Astrocyte of the spinal cord (primary cell): ENCODE results near the gene PER1.

Experiments
- DNase-seq: peaks from one replicate; pipeline ENCODE4 v3.0.0; 2011; ENCODE audit warnings: low read depth, low spot score
- H3K4me3 ChIP-seq: 2 replicates; pipeline ENCODE4 v1.5.1; 2011; ENCODE audit warnings: low read depth, mild to moderate bottlenecking, low read length, moderate library complexity
- in situ Hi-C: cut with HindIII; loops from 2 replicates; pipeline ENCODE4 v1.10.0; 2017; ENCODE audit warnings: low sequenced_read_pairs
- TF ChIP-seq, protein P1 (sequence below): IDR thresholded peaks from 2 replicates; pipeline ENCODE4 v1.5.1; 2012; ENCODE audit warnings: low read depth, mild to moderate bottlenecking, low read length, inconsistent platforms

PER1 gene

DNA sequence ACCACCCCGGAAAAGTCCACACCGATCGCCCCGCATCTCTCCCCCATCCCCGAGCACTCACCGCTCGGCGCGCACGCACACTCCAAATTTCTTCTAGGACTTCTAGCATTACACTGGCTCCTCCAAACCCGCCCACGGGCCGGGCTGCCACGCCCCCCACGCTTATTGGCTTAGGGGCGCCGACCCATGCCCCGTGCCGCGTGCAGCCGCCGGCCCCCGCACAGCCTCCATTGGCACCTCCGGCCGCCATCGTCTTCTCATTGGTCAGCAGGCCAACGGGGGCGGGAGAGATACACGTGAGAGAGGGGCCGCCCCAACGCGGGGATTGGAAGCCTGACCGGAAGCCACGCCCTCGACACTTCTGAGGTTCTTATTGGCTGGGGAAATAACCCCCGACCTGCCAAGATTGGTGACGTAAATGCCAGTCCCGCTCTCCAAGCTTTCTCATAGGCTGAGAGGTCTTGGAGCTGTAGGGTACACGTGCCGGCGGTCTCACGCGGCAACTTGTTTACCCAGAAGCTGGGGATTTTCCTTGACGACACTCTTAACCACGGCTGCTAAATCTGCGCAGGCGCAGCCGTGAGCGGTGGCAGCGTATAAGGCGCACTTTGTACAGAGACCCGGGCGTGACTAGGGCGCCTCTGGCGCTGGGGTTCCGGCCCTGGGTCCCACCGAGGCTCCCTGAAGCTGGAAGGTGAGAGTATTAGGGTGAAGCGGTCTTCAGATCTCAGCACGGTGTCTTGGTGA is 4.2 kb upstream of the PER1 start:
- peak overlapping the region; percentile 73 for H3K4me3 ChIP-seq
- DNase-seq: peak; percentile 100
- in situ Hi-C loops: no loop called here
- TF ChIP-seq, protein P1, sequence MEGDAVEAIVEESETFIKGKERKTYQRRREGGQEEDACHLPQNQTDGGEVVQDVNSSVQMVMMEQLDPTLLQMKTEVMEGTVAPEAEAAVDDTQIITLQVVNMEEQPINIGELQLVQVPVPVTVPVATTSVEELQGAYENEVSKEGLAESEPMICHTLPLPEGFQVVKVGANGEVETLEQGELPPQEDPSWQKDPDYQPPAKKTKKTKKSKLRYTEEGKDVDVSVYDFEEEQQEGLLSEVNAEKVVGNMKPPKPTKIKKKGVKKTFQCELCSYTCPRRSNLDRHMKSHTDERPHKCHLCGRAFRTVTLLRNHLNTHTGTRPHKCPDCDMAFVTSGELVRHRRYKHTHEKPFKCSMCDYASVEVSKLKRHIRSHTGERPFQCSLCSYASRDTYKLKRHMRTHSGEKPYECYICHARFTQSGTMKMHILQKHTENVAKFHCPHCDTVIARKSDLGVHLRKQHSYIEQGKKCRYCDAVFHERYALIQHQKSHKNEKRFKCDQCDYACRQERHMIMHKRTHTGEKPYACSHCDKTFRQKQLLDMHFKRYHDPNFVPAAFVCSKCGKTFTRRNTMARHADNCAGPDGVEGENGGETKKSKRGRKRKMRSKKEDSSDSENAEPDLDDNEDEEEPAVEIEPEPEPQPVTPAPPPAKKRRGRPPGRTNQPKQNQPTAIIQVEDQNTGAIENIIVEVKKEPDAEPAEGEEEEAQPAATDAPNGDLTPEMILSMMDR: no peak

- in situ Hi-C loops: no loop called here
- TF ChIP-seq, protein P1: no peak
- H3K4me3 ChIP-seq: peak overlapping the region; percentile 73
- no peak for DNase-seq
Measured at GRCh38 chr17:8155996-8156245, 3.7 kb upstream of the PER1 start.

DNA sequence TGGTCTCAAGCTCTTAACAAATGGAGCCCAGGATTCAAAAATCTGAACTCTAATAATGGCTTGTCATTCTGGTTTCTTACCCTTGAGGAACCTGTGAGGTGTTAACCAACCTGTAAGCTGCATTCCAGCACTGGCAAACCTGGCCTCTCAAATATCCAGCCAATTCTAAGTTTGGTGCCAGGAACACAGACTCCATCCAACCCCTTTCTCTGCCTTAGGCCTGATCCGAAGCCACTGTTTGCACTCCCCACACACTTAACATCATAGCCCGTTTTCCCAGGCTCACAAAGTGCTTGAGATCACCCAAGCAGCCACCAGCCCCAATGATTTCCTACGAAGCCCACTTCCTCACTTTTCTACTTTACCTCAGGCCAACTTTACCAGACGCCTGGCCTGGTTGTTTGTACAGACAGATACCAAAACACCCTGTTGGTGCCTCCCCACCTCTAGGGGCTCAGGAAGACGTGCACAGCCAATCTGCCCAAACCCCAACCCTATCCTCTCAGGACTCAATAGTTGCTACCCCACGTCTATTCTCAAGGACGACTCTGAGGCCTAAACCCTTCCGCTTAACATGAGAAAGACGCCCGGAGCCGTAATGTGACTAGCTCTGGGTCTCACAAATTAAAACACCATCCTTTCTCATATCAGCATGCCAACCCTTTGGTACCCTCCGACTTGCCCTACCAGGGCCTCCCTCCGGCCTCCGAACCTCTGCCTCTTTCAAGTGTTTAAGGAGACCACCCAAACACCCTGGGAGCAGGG is 3.2 kb upstream of the PER1 start:
- TF ChIP-seq, protein P1: no peak
- DNase-seq: no peak
- H3K4me3 ChIP-seq: peak overlapping the region; percentile 73
- in situ Hi-C loops: no loop called here

- DNase-seq: no peak
- peak overlapping the region; percentile 73 for H3K4me3 ChIP-seq
- in situ Hi-C loops: no loop called here
- TF ChIP-seq, protein P1: no peak
Measured at GRCh38 chr17:8154608-8155155, 2.5 kb upstream of the PER1 start.

DNA sequence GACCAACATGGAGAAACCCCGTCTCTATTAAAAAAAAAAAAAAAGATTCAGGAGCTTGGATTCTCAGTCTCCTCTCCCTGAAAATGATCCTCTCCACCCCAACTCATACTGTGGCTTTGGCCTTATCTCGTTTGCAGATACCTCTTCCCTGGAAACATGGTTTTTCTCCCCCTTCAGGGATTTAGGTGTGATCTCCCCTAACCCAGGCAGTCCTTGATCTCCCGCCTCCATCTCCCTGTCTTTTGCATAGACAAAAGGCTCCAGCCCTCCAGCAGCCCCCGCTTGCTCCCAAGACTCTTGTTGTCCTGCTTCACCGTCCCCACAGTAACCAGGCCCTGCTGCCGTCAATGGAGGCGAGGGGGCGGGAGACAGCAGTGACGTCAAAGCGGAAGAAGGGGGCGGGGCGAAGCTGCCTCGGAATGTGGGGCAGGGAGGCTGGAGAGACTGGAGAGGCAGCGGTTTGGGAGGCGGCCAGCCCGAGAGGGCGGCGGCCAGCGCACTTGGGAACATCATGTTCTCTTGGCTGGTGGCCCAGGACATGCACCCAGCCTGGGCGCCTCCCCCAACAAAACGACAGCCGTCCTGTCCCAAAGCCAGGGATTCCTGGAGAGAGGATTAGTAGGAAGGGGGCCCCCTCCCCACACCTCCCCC is 1.9 kb upstream of the PER1 start:
- TF ChIP-seq, protein P1: no peak
- peak; percentile 100 for DNase-seq

DNA sequence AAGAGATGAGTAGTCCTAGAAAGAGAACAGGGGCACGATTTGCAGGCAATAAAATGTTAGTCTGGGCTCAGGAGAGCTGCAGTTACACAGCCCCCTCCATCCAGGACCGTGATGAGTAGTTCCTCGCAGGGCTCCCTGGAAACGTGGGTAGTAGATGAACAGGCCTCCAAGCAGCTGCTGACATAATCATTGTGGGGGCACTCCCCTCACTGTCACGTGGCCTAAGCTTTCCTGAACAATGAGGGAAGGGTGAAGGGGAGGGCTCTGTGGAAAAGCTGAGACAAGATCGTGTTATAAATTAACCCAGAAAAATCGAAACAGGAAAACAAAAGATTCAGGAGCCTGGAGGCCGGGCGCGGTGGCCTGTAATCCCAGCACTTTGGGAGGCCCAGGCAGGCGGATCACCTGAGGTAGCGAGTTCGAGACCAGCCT is 1.3 kb upstream of the PER1 start:
- peak overlapping the region; percentile 36 for H3K4me3 ChIP-seq
- in situ Hi-C loops: no loop called here
- TF ChIP-seq, protein P1: no peak
- peak; percentile 97 for DNase-seq

More for the DNA sequence above, 1.9 kb upstream of the PER1 start:
- in situ Hi-C loops: no loop called here
- peak overlapping the region; percentile 73 for H3K4me3 ChIP-seq
